Measurements from ENCODE around the gene RBMS1.

DNA sequence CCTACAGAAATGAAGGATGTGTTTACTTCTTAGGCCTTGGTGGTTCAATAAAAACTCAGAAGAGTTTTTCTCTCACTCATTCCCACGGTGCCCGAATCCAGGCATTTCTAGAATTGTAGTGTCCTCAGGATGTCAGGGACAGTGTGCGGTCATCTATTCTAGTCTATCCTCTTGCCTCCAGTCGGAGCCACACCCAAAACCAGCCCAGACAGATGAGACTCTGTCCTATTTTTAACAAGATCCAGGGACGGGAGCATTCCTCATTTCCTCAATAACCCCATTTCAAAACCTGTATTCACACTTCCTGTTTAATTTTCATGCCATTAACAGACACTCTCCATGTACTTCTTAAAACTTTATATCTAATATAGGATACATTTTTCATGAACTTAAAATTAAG, 11.6 kb upstream of the RBMS1 start:
- TF ChIP-seq, protein P1, sequence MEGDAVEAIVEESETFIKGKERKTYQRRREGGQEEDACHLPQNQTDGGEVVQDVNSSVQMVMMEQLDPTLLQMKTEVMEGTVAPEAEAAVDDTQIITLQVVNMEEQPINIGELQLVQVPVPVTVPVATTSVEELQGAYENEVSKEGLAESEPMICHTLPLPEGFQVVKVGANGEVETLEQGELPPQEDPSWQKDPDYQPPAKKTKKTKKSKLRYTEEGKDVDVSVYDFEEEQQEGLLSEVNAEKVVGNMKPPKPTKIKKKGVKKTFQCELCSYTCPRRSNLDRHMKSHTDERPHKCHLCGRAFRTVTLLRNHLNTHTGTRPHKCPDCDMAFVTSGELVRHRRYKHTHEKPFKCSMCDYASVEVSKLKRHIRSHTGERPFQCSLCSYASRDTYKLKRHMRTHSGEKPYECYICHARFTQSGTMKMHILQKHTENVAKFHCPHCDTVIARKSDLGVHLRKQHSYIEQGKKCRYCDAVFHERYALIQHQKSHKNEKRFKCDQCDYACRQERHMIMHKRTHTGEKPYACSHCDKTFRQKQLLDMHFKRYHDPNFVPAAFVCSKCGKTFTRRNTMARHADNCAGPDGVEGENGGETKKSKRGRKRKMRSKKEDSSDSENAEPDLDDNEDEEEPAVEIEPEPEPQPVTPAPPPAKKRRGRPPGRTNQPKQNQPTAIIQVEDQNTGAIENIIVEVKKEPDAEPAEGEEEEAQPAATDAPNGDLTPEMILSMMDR (IDR thresholded peaks at IDR 0.05) = no peak
- TF ChIP-seq POLR2A (IDR thresholded peaks at IDR 0.05) = no peak
